ENCODE measurements around the gene MT2A.

- TF ChIP-seq, protein P1, sequence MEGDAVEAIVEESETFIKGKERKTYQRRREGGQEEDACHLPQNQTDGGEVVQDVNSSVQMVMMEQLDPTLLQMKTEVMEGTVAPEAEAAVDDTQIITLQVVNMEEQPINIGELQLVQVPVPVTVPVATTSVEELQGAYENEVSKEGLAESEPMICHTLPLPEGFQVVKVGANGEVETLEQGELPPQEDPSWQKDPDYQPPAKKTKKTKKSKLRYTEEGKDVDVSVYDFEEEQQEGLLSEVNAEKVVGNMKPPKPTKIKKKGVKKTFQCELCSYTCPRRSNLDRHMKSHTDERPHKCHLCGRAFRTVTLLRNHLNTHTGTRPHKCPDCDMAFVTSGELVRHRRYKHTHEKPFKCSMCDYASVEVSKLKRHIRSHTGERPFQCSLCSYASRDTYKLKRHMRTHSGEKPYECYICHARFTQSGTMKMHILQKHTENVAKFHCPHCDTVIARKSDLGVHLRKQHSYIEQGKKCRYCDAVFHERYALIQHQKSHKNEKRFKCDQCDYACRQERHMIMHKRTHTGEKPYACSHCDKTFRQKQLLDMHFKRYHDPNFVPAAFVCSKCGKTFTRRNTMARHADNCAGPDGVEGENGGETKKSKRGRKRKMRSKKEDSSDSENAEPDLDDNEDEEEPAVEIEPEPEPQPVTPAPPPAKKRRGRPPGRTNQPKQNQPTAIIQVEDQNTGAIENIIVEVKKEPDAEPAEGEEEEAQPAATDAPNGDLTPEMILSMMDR (IDR thresholded peaks at IDR 0.05) = no peak
- TF ChIP-seq POLR2A (IDR thresholded peaks at IDR 0.05) = no peak
These were observed 40.9 kb downstream of the MT2A start for GRCh38 chr16:56649271-56649670.
